Fibroblast of the aortic adventitia (primary cell): ENCODE measurements around the gene GRIK3. TPM values are rescaled to one million over a fixed set of nuclear protein-coding genes. Genes with fewer than 3 reads are reported as not detected.

Experiments
- DNase-seq: peaks from one replicate; pipeline ENCODE4 v3.0.0-alpha.2; 2010; ENCODE audit warnings: low read depth
- H3K4me3 ChIP-seq: 2 replicates; pipeline ENCODE4 v1.5.1; 2011; ENCODE audit warnings: low read depth, mild to moderate bottlenecking, control low read depth, low read length, moderate library complexity
- total RNA-seq: library from RNA; depleted of rRNA; stranded (reverse); fragments of >200 nt; gene quantifications from 2 replicates; pipeline ENCODE4 v1.2.3, GENCODE V29; 2012; ENCODE audit warnings: low replicate concordance
- TF ChIP-seq, protein P1 (sequence below): IDR thresholded peaks from 2 replicates; pipeline ENCODE4 v1.5.1; 2011; ENCODE audit warnings: mild to moderate bottlenecking, low read length, control low read depth, inconsistent platforms; ENCODE audit not compliant: insufficient read depth

Gene GRIK3
- total RNA-seq, 1 donor, result not detected

DNA sequence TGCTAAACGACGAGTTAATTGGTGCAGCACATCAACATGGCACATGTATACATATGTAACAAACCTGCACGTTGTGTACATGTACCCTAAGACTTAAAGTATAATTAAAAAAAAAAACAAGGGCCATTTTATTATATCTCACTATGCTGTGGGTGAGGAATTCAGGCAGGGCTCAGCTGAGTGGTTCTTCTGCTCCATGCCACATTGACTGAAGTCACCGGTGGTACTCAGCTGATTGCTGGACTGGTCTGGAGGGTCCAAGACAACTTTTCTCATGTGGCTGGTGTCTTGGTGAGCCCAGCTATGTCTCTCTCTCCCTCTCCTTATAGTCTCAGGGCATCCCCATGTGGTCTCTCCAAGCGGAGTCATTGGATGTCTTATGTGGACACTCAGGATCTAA is 275.0 kb downstream of the GRIK3 start:
- H3K4me3 ChIP-seq, result no peak overlapping the region
- TF ChIP-seq, protein P1, sequence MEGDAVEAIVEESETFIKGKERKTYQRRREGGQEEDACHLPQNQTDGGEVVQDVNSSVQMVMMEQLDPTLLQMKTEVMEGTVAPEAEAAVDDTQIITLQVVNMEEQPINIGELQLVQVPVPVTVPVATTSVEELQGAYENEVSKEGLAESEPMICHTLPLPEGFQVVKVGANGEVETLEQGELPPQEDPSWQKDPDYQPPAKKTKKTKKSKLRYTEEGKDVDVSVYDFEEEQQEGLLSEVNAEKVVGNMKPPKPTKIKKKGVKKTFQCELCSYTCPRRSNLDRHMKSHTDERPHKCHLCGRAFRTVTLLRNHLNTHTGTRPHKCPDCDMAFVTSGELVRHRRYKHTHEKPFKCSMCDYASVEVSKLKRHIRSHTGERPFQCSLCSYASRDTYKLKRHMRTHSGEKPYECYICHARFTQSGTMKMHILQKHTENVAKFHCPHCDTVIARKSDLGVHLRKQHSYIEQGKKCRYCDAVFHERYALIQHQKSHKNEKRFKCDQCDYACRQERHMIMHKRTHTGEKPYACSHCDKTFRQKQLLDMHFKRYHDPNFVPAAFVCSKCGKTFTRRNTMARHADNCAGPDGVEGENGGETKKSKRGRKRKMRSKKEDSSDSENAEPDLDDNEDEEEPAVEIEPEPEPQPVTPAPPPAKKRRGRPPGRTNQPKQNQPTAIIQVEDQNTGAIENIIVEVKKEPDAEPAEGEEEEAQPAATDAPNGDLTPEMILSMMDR, result no peak
- DNase-seq, result no peak

GRCh38 chr1:36755303-36756230 is 278.7 kb downstream of the GRIK3 start:
- DNase-seq, result no peak
- TF ChIP-seq, protein P1, result no peak
- H3K4me3 ChIP-seq, result no peak overlapping the region

- DNase-seq, result no peak
- no peak overlapping the region for H3K4me3 ChIP-seq
- TF ChIP-seq, protein P1, result no peak
Observed at GRCh38 chr1:36754366-36754765, 279.9 kb downstream of the GRIK3 start.

DNA sequence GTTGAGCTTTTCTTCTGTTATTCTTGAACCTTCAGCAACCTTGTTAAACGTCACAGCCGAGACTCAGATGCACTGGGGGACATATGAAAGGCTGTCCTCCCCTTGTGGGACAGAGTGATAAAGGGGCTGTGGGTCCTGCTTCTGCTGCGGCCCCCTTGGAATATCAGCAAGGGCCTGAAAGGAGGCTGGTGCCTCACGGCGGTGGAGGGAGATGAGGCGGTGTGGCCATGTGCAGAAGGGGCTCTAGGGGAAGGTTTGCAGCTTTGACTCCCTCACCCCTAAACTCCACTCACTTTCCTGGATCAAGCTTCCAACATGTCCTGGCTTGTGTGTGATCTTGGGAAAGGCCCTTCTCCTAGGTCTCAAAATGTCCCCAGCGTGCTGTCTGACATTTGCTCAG is 280.9 kb downstream of the GRIK3 start:
- no peak for DNase-seq
- TF ChIP-seq, protein P1, result no peak
- no peak overlapping the region for H3K4me3 ChIP-seq

- no peak for DNase-seq
- H3K4me3 ChIP-seq, result no peak overlapping the region
- TF ChIP-seq, protein P1, result no peak
Observed at GRCh38 chr1:36752891-36753361, 281.4 kb downstream of the GRIK3 start.

- no peak for DNase-seq
- TF ChIP-seq, protein P1, result no peak
Observed at GRCh38 chr1:36752431-36752830, 281.9 kb downstream of the GRIK3 start.

GRCh38 chr1:36751525-36751924 is 282.8 kb downstream of the GRIK3 start:
- no peak overlapping the region for H3K4me3 ChIP-seq
- DNase-seq, result no peak
- TF ChIP-seq, protein P1, result no peak

More at GRCh38 chr1:36752431-36752830, 281.9 kb downstream of the GRIK3 start:
- H3K4me3 ChIP-seq, result no peak overlapping the region
